ENCODE data around the gene LMBR1. TPM values are rescaled to one million over a fixed set of nuclear protein-coding genes. Genes with fewer than 3 reads are reported as not detected.
A peak's percentile ranks its signal among the peaks of the same experiment; 100 is the strongest.

Gene LMBR1
- total RNA-seq, 2 experiments from 2014 or later, result 42.7 to 50.6 TPM

DNA sequence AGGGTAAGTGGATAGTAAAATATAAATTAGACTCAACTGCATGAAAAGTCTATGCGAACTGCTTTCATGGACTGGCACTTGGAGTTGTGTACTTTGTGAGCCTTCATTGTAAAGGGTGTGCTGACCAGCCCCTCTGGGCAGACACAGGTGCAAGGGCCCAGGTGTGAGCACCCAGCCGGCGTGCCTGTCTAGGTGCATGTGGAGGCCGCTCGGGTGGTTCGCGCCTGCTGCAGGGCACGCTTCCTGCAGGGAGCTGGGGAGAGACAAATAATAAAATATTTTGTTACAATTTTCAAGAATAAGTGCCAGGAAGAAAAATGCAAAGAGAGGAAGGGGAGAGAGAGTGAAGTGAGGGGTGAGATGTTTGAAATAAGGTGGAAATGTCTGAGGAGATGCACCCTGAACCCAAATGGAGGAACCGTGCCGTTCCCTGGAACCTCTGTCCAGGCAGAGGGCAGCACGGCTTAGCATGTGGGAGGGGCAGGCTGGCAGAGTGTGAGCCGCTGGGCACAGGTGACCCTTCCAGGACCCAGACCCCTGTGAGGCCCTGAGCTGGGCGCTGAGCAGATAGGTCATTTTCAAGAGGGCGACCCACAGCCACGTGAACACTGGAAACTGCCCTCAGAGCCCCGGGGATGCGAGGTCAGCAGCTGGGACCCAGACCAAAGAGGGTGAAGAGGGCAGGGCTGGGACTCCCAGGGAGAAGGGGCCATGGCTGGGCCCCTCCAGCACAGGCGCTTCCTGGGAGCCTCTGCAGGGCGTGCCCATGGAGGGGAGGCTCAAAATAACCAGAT lies 223.8 kb downstream of the LMBR1 start:
- intact Hi-C loops (cut with micrococcal nuclease), result no loop called here
- Mint-ChIP-seq H3K27me3 (no peaks in the 10 kb centered on the region), H3K27ac (no peak overlapping the region), H3K36me3 (ENCODE audit: low read depth) (no peaks in the 10 kb centered on the region), H3K4me3 (no peak overlapping the region), H3K9me3 (no peaks in the 10 kb centered on the region), H3K4me1 (ENCODE audit: low read depth) (no peaks in the 10 kb centered on the region)
- TF ChIP-seq CTCF (IDR thresholded peaks at IDR 0.05), result no peak
- CTCF ChIA-PET, result no interaction called here
- ATAC-seq (no peak), DNase-seq (no peak)
- POLR2A ChIA-PET, result no interaction called here

GRCh38 chr7:156668130-156668741 lies 224.7 kb downstream of the LMBR1 start:
- Mint-ChIP-seq H3K36me3 (ENCODE audit: low read depth) (no peaks in the 10 kb centered on the region), H3K4me1 (ENCODE audit: low read depth) (no peaks in the 10 kb centered on the region), H3K27ac (no peak overlapping the region), H3K4me3 (no peak overlapping the region), H3K27me3 (no peaks in the 10 kb centered on the region), H3K9me3 (no peaks in the 10 kb centered on the region)
- ChIA-PET POLR2A (no interaction called here), CTCF (interaction anchor here (0.8 to 1.1 kb wide), 3 partner anchors 9 to 149 kb away, joined by 3 to 4 read pairs (median 3); no protein-coding TSS in a partner anchor)
- intact Hi-C loops (cut with micrococcal nuclease), result no loop called here
- DNase-seq (no peak), ATAC-seq (no peak)
- no peak for TF ChIP-seq CTCF (IDR thresholded peaks at IDR 0.05)

DNA sequence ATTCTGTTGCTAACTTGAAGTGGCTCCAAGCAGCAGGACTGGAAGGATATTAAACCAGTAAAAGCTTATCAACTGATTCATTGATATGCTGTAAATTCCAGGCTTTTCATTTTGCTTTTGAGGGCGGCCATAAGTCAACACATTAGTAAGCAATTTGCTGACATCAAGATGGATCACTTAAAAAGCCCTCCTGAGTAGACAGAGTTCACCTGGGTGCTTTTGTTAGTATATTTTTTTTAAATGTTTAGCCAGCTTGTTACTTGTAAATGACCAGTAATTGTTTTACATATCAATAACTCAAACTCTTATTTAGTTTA lies 225.9 kb downstream of the LMBR1 start:
- H3K9me3 Mint-ChIP-seq, result no peaks in the 10 kb centered on the region
- CTCF ChIA-PET, result interaction anchor here (0.8 to 1.1 kb wide), 2 partner anchors 36 to 150 kb away, joined by 3 to 4 read pairs; no protein-coding TSS in a partner anchor

GRCh38 chr7:156666368-156667109 lies 226.4 kb downstream of the LMBR1 start:
- Mint-ChIP-seq H3K9me3 (no peaks in the 10 kb centered on the region), H3K36me3 (ENCODE audit: low read depth) (no peaks in the 10 kb centered on the region), H3K4me3 (no peak overlapping the region), H3K27me3 (no peaks in the 10 kb centered on the region), H3K27ac (no peak overlapping the region), H3K4me1 (ENCODE audit: low read depth) (no peaks in the 10 kb centered on the region)
- TF ChIP-seq CTCF (IDR thresholded peaks at IDR 0.05), result no peak
- ATAC-seq, result peak; percentile 51
- no peak for DNase-seq
- ChIA-PET POLR2A (no interaction called here), CTCF (interaction anchor here (1.1 kb wide), 1 partner anchor 150 kb away, joined by 4 read pairs; no protein-coding TSS in a partner anchor)
- intact Hi-C loops (cut with micrococcal nuclease), result no loop called here

More for the DNA sequence above, 225.9 kb downstream of the LMBR1 start:
- H3K36me3 Mint-ChIP-seq (ENCODE audit: low read depth), result no peaks in the 10 kb centered on the region
- DNase-seq (no peak), ATAC-seq (no peak)
- H3K27ac Mint-ChIP-seq, result no peak overlapping the region
- intact Hi-C loops (cut with micrococcal nuclease), result no loop called here
- TF ChIP-seq CTCF (IDR thresholded peaks at IDR 0.05), result no peak
- POLR2A ChIA-PET, result no interaction called here
- no peak overlapping the region for H3K4me3 Mint-ChIP-seq
- H3K4me1 Mint-ChIP-seq (ENCODE audit: low read depth), result no peaks in the 10 kb centered on the region
- no peaks in the 10 kb centered on the region for H3K27me3 Mint-ChIP-seq
